ENCODE data around the gene ERI3. TPM values are rescaled to one million over a fixed set of nuclear protein-coding genes. Genes with fewer than 3 reads are reported as not detected.

Gene ERI3
- polyA plus RNA-seq, 1 donor from 2014 or later: 92.5 TPM

DNA sequence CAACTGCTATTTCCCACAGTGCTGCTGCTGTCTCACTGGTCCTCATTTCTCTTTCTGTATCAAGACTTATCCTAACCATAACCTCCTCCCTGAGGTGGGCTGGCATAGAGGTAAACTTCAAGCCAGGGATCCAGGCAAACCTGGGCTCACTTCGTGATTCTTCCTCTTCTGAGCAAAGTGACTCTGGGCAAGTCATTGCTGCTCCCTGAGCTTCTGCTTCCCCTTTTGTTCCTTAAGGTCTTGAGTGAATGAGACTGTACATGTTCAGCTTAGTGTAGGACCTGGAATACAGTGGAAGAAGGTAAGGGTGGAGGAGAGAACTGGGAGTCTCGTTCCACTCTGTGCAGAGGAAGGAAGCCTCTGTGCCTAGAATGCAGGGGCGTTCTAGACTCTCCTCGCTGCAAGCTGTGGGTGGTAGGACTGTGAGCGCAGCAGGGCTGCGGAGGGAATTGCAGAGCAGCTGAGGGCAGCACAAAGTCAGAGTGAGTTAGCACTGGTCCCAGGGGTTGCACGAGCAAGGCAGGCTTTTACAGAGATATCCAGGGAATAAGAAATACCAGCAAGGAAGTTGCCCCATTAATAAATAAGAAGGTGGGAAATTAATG is 11.4 kb upstream of the ERI3 start:
- Histone ChIP-seq H2AFZ (ENCODE audit: low read depth, low read length) (no peak overlapping the region), H3K9me3 (ENCODE audit: low read length) (no peaks in the 10 kb centered on the region), H3K9me2 (ENCODE audit: insufficient read depth, low read length) (no peaks in the 10 kb centered on the region), H3K79me2 (replicated peaks; ENCODE audit: insufficient read depth, low read length) (no peaks in the 10 kb centered on the region), H3K4me2 (ENCODE audit: low read length) (no peak overlapping the region), H3K4me3 (ENCODE audit: low read length) (no peak overlapping the region), H4K20me1 (ENCODE audit: insufficient read depth) (no peaks in the 10 kb centered on the region), H3K9ac (ENCODE audit: low read length) (no peak overlapping the region), H3K27ac (ENCODE audit: low read length) (no peak overlapping the region), H3K36me3 (ENCODE audit: insufficient read depth, low read length) (no peaks in the 10 kb centered on the region), H3F3A (ENCODE audit: insufficient read depth, low read length, poor library complexity, severe bottlenecking) (no peaks in the 10 kb centered on the region), H3K27me3 (ENCODE audit: insufficient read depth, low read depth, low read length) (no peaks in the 10 kb centered on the region)
- TF ChIP-seq EZH2 (IDR thresholded peaks at IDR 0.05; ENCODE audit: borderline replicate concordance, insufficient read depth, low read length, poor library complexity, severe bottlenecking): no peak
- no peak for TF ChIP-seq POLR2AphosphoS5 (IDR thresholded peaks at IDR 0.05)
- TF ChIP-seq, protein P1, sequence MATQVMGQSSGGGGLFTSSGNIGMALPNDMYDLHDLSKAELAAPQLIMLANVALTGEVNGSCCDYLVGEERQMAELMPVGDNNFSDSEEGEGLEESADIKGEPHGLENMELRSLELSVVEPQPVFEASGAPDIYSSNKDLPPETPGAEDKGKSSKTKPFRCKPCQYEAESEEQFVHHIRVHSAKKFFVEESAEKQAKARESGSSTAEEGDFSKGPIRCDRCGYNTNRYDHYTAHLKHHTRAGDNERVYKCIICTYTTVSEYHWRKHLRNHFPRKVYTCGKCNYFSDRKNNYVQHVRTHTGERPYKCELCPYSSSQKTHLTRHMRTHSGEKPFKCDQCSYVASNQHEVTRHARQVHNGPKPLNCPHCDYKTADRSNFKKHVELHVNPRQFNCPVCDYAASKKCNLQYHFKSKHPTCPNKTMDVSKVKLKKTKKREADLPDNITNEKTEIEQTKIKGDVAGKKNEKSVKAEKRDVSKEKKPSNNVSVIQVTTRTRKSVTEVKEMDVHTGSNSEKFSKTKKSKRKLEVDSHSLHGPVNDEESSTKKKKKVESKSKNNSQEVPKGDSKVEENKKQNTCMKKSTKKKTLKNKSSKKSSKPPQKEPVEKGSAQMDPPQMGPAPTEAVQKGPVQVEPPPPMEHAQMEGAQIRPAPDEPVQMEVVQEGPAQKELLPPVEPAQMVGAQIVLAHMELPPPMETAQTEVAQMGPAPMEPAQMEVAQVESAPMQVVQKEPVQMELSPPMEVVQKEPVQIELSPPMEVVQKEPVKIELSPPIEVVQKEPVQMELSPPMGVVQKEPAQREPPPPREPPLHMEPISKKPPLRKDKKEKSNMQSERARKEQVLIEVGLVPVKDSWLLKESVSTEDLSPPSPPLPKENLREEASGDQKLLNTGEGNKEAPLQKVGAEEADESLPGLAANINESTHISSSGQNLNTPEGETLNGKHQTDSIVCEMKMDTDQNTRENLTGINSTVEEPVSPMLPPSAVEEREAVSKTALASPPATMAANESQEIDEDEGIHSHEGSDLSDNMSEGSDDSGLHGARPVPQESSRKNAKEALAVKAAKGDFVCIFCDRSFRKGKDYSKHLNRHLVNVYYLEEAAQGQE (IDR thresholded peaks at IDR 0.05; ENCODE audit: borderline replicate concordance): no peak
- TF ChIP-seq TAF1 (IDR thresholded peaks at IDR 0.05; ENCODE audit: low read depth): no peak
- TF ChIP-seq RAD21 (conservative IDR thresholded peaks at IDR 0.05): no peak
- no peak for TF ChIP-seq MXI1 (conservative IDR thresholded peaks at IDR 0.05; ENCODE audit: poor library complexity, severe bottlenecking)
- TF ChIP-seq SMC3 (conservative IDR thresholded peaks at IDR 0.05; ENCODE audit: poor library complexity): no peak
- TF ChIP-seq EP300 (conservative IDR thresholded peaks at IDR 0.05; ENCODE audit: poor library complexity, severe bottlenecking): no peak
- TF ChIP-seq, protein P2, sequence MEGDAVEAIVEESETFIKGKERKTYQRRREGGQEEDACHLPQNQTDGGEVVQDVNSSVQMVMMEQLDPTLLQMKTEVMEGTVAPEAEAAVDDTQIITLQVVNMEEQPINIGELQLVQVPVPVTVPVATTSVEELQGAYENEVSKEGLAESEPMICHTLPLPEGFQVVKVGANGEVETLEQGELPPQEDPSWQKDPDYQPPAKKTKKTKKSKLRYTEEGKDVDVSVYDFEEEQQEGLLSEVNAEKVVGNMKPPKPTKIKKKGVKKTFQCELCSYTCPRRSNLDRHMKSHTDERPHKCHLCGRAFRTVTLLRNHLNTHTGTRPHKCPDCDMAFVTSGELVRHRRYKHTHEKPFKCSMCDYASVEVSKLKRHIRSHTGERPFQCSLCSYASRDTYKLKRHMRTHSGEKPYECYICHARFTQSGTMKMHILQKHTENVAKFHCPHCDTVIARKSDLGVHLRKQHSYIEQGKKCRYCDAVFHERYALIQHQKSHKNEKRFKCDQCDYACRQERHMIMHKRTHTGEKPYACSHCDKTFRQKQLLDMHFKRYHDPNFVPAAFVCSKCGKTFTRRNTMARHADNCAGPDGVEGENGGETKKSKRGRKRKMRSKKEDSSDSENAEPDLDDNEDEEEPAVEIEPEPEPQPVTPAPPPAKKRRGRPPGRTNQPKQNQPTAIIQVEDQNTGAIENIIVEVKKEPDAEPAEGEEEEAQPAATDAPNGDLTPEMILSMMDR (IDR thresholded peaks at IDR 0.05; ENCODE audit: poor library complexity, severe bottlenecking): no peak

DNA sequence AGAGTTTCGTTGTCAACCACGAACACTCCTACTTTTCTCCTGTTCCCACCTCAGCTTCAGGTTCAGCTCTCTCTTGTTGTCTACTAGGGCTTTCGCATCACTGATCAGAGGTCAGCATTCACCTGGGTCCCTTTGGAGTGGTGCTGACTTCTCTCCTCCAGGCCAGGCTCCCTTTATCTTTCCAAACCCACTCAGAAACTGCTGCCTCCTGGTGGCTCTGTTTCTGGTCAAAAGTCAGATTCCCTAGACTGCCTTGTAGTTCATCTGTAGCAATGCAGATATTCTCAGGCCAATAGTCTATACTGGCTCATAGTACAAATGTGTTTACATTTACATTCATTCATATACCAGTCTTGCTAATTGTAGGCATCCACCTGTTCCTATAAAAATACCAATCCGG is 6.4 kb upstream of the ERI3 start:
- TF ChIP-seq, protein P2 (IDR thresholded peaks at IDR 0.05; ENCODE audit: poor library complexity, severe bottlenecking): no peak
- TF ChIP-seq POLR2AphosphoS5 (IDR thresholded peaks at IDR 0.05) (no peak), EZH2 (IDR thresholded peaks at IDR 0.05; ENCODE audit: borderline replicate concordance, insufficient read depth, low read length, poor library complexity, severe bottlenecking) (no peak), TAF1 (IDR thresholded peaks at IDR 0.05; ENCODE audit: low read depth) (no peak), RAD21 (conservative IDR thresholded peaks at IDR 0.05) (no peak), MXI1 (conservative IDR thresholded peaks at IDR 0.05; ENCODE audit: poor library complexity, severe bottlenecking) (no peak), SMC3 (conservative IDR thresholded peaks at IDR 0.05; ENCODE audit: poor library complexity) (no peak), EP300 (conservative IDR thresholded peaks at IDR 0.05; ENCODE audit: poor library complexity, severe bottlenecking) (no peak)
- TF ChIP-seq, protein P1 (IDR thresholded peaks at IDR 0.05; ENCODE audit: borderline replicate concordance): no peak
- Histone ChIP-seq H3F3A (ENCODE audit: insufficient read depth, low read length, poor library complexity, severe bottlenecking) (no peaks in the 10 kb centered on the region), H3K9ac (ENCODE audit: low read length) (no peak overlapping the region), H3K36me3 (ENCODE audit: insufficient read depth, low read length) (no peaks in the 10 kb centered on the region), H3K27ac (ENCODE audit: low read length) (no peak overlapping the region), H2AFZ (ENCODE audit: low read depth, low read length) (no peak overlapping the region), H3K79me2 (replicated peaks; ENCODE audit: insufficient read depth, low read length) (no peaks in the 10 kb centered on the region), H3K9me3 (ENCODE audit: low read length) (no peaks in the 10 kb centered on the region), H3K9me2 (ENCODE audit: insufficient read depth, low read length) (no peaks in the 10 kb centered on the region), H3K4me2 (ENCODE audit: low read length) (no peak overlapping the region), H3K27me3 (ENCODE audit: insufficient read depth, low read depth, low read length) (no peaks in the 10 kb centered on the region), H4K20me1 (ENCODE audit: insufficient read depth) (no peaks in the 10 kb centered on the region), H3K4me3 (ENCODE audit: low read length) (no peak overlapping the region)
